GM10847 (cell line): ENCODE data around the gene ANK2.

Experiments used
- POLR2A ChIP-seq: IDR thresholded peaks from 2 replicates; pipeline ENCODE4 v1.6.1; 2011; ENCODE audit not compliant: insufficient read length; ENCODE audit errors: extremely low read depth

Gene ANK2

GRCh38 chr4:113263274-113263673 is 213.8 kb downstream of the ANK2 start:
- no peak for TF ChIP-seq POLR2A

GRCh38 chr4:113270520-113271319 is 221.3 kb downstream of the ANK2 start:
- TF ChIP-seq POLR2A: no peak

- no peak for TF ChIP-seq POLR2A
Measured at GRCh38 chr4:113272523-113272922, 223.1 kb downstream of the ANK2 start.

GRCh38 chr4:113273721-113274220 is 224.3 kb downstream of the ANK2 start:
- TF ChIP-seq POLR2A: no peak

GRCh38 chr4:113276464-113277170 is 227.2 kb downstream of the ANK2 start:
- no peak for TF ChIP-seq POLR2A

GRCh38 chr4:113278324-113278934 is 229.0 kb downstream of the ANK2 start:
- no peak for TF ChIP-seq POLR2A

- no peak for TF ChIP-seq POLR2A
Measured at GRCh38 chr4:113285501-113285900, 236.0 kb downstream of the ANK2 start.

GRCh38 chr4:113288257-113288656 is 238.8 kb downstream of the ANK2 start:
- no peak for TF ChIP-seq POLR2A

GRCh38 chr4:113288696-113289095 is 239.2 kb downstream of the ANK2 start:
- TF ChIP-seq POLR2A: no peak

GRCh38 chr4:113289766-113290165 is 240.3 kb downstream of the ANK2 start:
- no peak for TF ChIP-seq POLR2A

GRCh38 chr4:113290666-113291065 is 241.2 kb downstream of the ANK2 start:
- TF ChIP-seq POLR2A: no peak

- no peak for TF ChIP-seq POLR2A
Measured at GRCh38 chr4:113292371-113293042, 243.1 kb downstream of the ANK2 start.

- no peak for TF ChIP-seq POLR2A
Measured at GRCh38 chr4:113293043-113293560, 243.6 kb downstream of the ANK2 start.

GRCh38 chr4:113293674-113294073 is 244.2 kb downstream of the ANK2 start:
- TF ChIP-seq POLR2A: no peak

- no peak for TF ChIP-seq POLR2A
Measured at GRCh38 chr4:113294908-113295307, 245.5 kb downstream of the ANK2 start.

GRCh38 chr4:113300471-113300928 is 251.0 kb downstream of the ANK2 start:
- no peak for TF ChIP-seq POLR2A

GRCh38 chr4:113302051-113302450 is 252.6 kb downstream of the ANK2 start:
- no peak for TF ChIP-seq POLR2A
